Thoracic aorta (tissue), 2 donors: ENCODE data around the gene CCL16. TPM values are rescaled to one million over a fixed set of nuclear protein-coding genes. Genes with fewer than 3 reads are reported as not detected.
"Not testable (repeated sequence)": the region's sequence is repeated elsewhere in the genome, so short reads cannot be mapped to it uniquely, and the experiment has no call there.

Experiments used
- ATAC-seq: fragments of 150-250 bp; one replicate; pipeline ENCODE4 v1.8.0; 2017; ENCODE audit warnings: low read depth; ENCODE audit not compliant: insufficient number of reproducible peaks, low FRiP score
- DNase-seq: peaks from one replicate; pipeline ENCODE4 v3.0.0-alpha.2; 2020; ENCODE audit warnings: low spot score
- H3K27ac ChIP-seq, 2 donors: fragments of 200-600 bp; sonication (generic); 1 replicate in 1 of 2; 2 replicates in 1 of 2; pipeline ENCODE4 v1.5.1; 2016; ENCODE audit warnings: mild to moderate bottlenecking in 2 of 2, moderate library complexity in 2 of 2
- H3K27me3 ChIP-seq: fragments of 200-600 bp; sonication (generic); replicated peaks from 2 replicates; pipeline ENCODE4 v1.6.0; 2016; ENCODE audit warnings: mild to moderate bottlenecking; ENCODE audit not compliant: insufficient read depth
- H3K36me3 ChIP-seq: fragments of 200-600 bp; sonication (generic); one replicate; pipeline ENCODE4 v1.5.1; 2016
- H3K4me1 ChIP-seq, 2 donors: fragments of 200-600 bp; sonication (generic); 1 replicate in 1 of 2; 2 replicates in 1 of 2; pipeline versions ENCODE4 v1.5.1 to v1.6.0; 2016; ENCODE audit warnings: low read depth in 2 of 2, mild to moderate bottlenecking in 1 of 2; ENCODE audit not compliant: control insufficient read depth in 1 of 2
- H3K4me3 ChIP-seq: fragments of 200-600 bp; sonication (generic); 2 replicates; pipeline ENCODE4 v1.5.1; 2016; ENCODE audit warnings: mild to moderate bottlenecking
- H3K9me3 ChIP-seq: fragments of 200-600 bp; sonication (generic); 2 replicates; pipeline ENCODE4 v1.5.1; 2016
- CTCF ChIP-seq: fragments of 200-600 bp; sonication (generic); IDR thresholded peaks from one replicate; pipeline ENCODE4 v1.5.1; 2019; ENCODE audit warnings: antibody characterized with exemption
- total RNA-seq, 2 donors: library from RNA; depleted of rRNA; stranded (reverse); fragments of >200 nt; gene quantifications; one replicate each; pipeline versions ENCODE4 v1.1.0 to v1.2.3, GENCODE V29; 2016

CCL16 gene
- total RNA-seq, 2 donors from 2014 or later: not detected

GRCh38 chr17:35942588-35943186 lies 38.6 kb downstream of the CCL16 start:
- DNase-seq (no peak), ATAC-seq (no peak)
- H3K4me1 ChIP-seq: no peaks in the 10 kb centered on the region
- no peak overlapping the region for H3K4me3 ChIP-seq
- no peaks in the 10 kb centered on the region for H3K27me3 ChIP-seq
- H3K36me3 ChIP-seq: no peaks in the 10 kb centered on the region
- no peak for TF ChIP-seq CTCF
- H3K27ac ChIP-seq: no peak overlapping the region
- H3K9me3 ChIP-seq: no peaks in the 10 kb centered on the region

GRCh38 chr17:35938492-35938891 lies 42.8 kb downstream of the CCL16 start:
- not testable (repeated sequence) for DNase-seq, H3K4me1 ChIP-seq, H3K4me3 ChIP-seq

GRCh38 chr17:35936063-35936462 lies 45.2 kb downstream of the CCL16 start:
- no peak for ATAC-seq
- no peak overlapping the region for H3K27ac ChIP-seq
- TF ChIP-seq CTCF: no peak
- no peaks in the 10 kb centered on the region for H3K9me3 ChIP-seq
- no peaks in the 10 kb centered on the region for H3K27me3 ChIP-seq
- no peak overlapping the region for H3K4me3 ChIP-seq
- peaks cover 0 to 16% of the 10 kb centered on the region in 2 donors for H3K4me1 ChIP-seq
- no peak for DNase-seq
- H3K36me3 ChIP-seq: no peaks in the 10 kb centered on the region

More at GRCh38 chr17:35938492-35938891, 42.8 kb downstream of the CCL16 start:
- H3K27ac ChIP-seq, H3K9me3 ChIP-seq, ATAC-seq, H3K27me3 ChIP-seq, H3K36me3 ChIP-seq: not testable (repeated sequence)

GRCh38 chr17:35934760-35935159 lies 46.5 kb downstream of the CCL16 start:
- no peak for DNase-seq
- Histone ChIP-seq H3K4me3 (no peak overlapping the region), H3K27ac (no peak overlapping the region), H3K36me3 (no peaks in the 10 kb centered on the region), H3K27me3 (no peaks in the 10 kb centered on the region), H3K9me3 (no peaks in the 10 kb centered on the region), H3K4me1 (peaks cover 0 to 27% of the 10 kb centered on the region in 2 donors)
- no peak for ATAC-seq
- TF ChIP-seq CTCF: no peak

- Histone ChIP-seq H3K4me1 (peaks cover 0 to 27% of the 10 kb centered on the region in 2 donors), H3K27me3 (no peaks in the 10 kb centered on the region), H3K4me3 (no peak overlapping the region), H3K9me3 (no peaks in the 10 kb centered on the region), H3K27ac (no peak overlapping the region), H3K36me3 (no peaks in the 10 kb centered on the region)
- ATAC-seq (no peak), DNase-seq (no peak)
- no peak for TF ChIP-seq CTCF
Measured at GRCh38 chr17:35932586-35932985, 48.7 kb downstream of the CCL16 start.
